Esophagus (tissue), 2 donors: ENCODE data around the gene TTC28. TPM values are rescaled to one million over a fixed set of nuclear protein-coding genes. Genes with fewer than 3 reads are reported as not detected.

Source experiments
- H3K27ac ChIP-seq, 2 donors: one replicate each; pipeline ENCODE4 v1.5.1; 2013; ENCODE audit warnings: low read depth in 2 of 2, mild to moderate bottlenecking in 2 of 2, inconsistent platforms in 1 of 2, low read length in 1 of 2, moderate library complexity in 1 of 2
- H3K27me3 ChIP-seq, 2 donors: one replicate each; pipeline ENCODE4 v1.6.1; 2013; ENCODE audit warnings: low read length in 2 of 2, control low read depth in 1 of 2, mild to moderate bottlenecking in 1 of 2; ENCODE audit not compliant: insufficient read depth in 2 of 2, control insufficient read depth in 1 of 2
- H3K36me3 ChIP-seq, 2 donors: one replicate each; pipeline ENCODE4 v1.6.1; 2013; ENCODE audit warnings: low read length in 1 of 2; ENCODE audit not compliant: control insufficient read depth in 2 of 2, insufficient read depth in 2 of 2
- H3K4me1 ChIP-seq, 2 donors: one replicate each; pipeline ENCODE4 v1.6.1; 2013; ENCODE audit warnings: low read length in 1 of 2; ENCODE audit not compliant: control insufficient read depth in 2 of 2, insufficient read depth in 2 of 2
- H3K4me3 ChIP-seq, 2 donors: one replicate each; pipeline ENCODE4 v1.5.1; 2013; ENCODE audit warnings: low read length in 2 of 2, mild to moderate bottlenecking in 2 of 2, low read depth in 1 of 2, moderate library complexity in 1 of 2
- H3K9me3 ChIP-seq, 2 donors: one replicate each; pipeline ENCODE4 v1.6.1; 2013; ENCODE audit warnings: mild to moderate bottlenecking in 2 of 2, low read depth in 1 of 2, low read length in 1 of 2, moderate library complexity in 1 of 2; ENCODE audit not compliant: control insufficient read depth in 2 of 2, insufficient read depth in 1 of 2
- WGBS, 2 donors: extraction: QIAGEN DNeasy Blood & Tissue Kit; methylation state at CpG; one replicate each; pipeline ENCODE4 v1.1.7; 2013; 5-methylcytosine and 5-hydroxymethylcytosine counted together
- polyA plus RNA-seq, 2 donors: library from polyadenylated mRNA; stranded (reverse); fragments of 200-250 nt; gene quantifications; one replicate each; pipeline ENCODE4 v1.2.3, GENCODE V29; 2013
- donor health status: healthy with polysubstance abuse.
- donor health status: Bipolar disorder and iron deficiency.

The TTC28 gene
- polyA plus RNA-seq, 2 donors, result 1.4 to 2.6 TPM

- Histone ChIP-seq H3K27ac (no peak overlapping the region), H3K27me3 (no peaks in the 10 kb centered on the region), H3K36me3 (no peaks in the 10 kb centered on the region), H3K4me3 (no peak overlapping the region), H3K4me1 (no peaks in the 10 kb centered on the region), H3K9me3 (no peaks in the 10 kb centered on the region)
- 92 to 100% methylated on average over 2 of the region's 2 CpGs for WGBS, 2 donors
These were observed 216.7 kb downstream of the TTC28 start for GRCh38 chr22:28462901-28463300.

- Histone ChIP-seq H3K4me3 (no peak overlapping the region), H3K27ac (no peak overlapping the region), H3K36me3 (no peaks in the 10 kb centered on the region), H3K4me1 (no peaks in the 10 kb centered on the region), H3K9me3 (no peaks in the 10 kb centered on the region), H3K27me3 (no peaks in the 10 kb centered on the region)
- 92 to 95% methylated on average over 1 of the region's 1 CpG for WGBS, 2 donors
These were observed 217.6 kb downstream of the TTC28 start for GRCh38 chr22:28462041-28462440.

- no peak overlapping the region for H3K4me3 ChIP-seq
- H3K36me3 ChIP-seq, result no peaks in the 10 kb centered on the region
- no peaks in the 10 kb centered on the region for H3K9me3 ChIP-seq
- 54 to 63% methylated on average over 1 of the region's 1 CpG for WGBS, 2 donors
- no peaks in the 10 kb centered on the region for H3K4me1 ChIP-seq
- H3K27me3 ChIP-seq, result no peaks in the 10 kb centered on the region
- H3K27ac ChIP-seq, result no peak overlapping the region
These were observed 225.1 kb downstream of the TTC28 start for GRCh38 chr22:28454431-28455064.

- Histone ChIP-seq H3K27me3 (no peaks in the 10 kb centered on the region), H3K4me3 (no peak overlapping the region), H3K36me3 (no peaks in the 10 kb centered on the region), H3K4me1 (no peaks in the 10 kb centered on the region), H3K27ac (no peak overlapping the region), H3K9me3 (no peaks in the 10 kb centered on the region)
- 68 to 80% methylated on average over 1 of the region's 1 CpG for WGBS, 2 donors
These were observed 229.5 kb downstream of the TTC28 start for GRCh38 chr22:28450109-28450508.

- 79 to 80% methylated on average over 1 of the region's 1 CpG for WGBS, 2 donors
- Histone ChIP-seq H3K9me3 (no peaks in the 10 kb centered on the region), H3K27me3 (no peaks in the 10 kb centered on the region), H3K4me1 (no peaks in the 10 kb centered on the region), H3K36me3 (no peaks in the 10 kb centered on the region), H3K27ac (no peak overlapping the region), H3K4me3 (no peak overlapping the region)
These were observed 230.6 kb downstream of the TTC28 start for GRCh38 chr22:28449041-28449440.

- no peaks in the 10 kb centered on the region for H3K4me1 ChIP-seq
- 88 to 92% methylated on average over 1 of the region's 1 CpG for whole genome bisulfite sequencing, 2 donors
- no peaks in the 10 kb centered on the region for H3K36me3 ChIP-seq
- no peaks in the 10 kb centered on the region for H3K9me3 ChIP-seq
- H3K27me3 ChIP-seq, result no peaks in the 10 kb centered on the region
- H3K4me3 ChIP-seq, result no peak overlapping the region
- no peak overlapping the region for H3K27ac ChIP-seq
These were observed 231.0 kb downstream of the TTC28 start for GRCh38 chr22:28448625-28449024.

- H3K27me3 ChIP-seq, result no peaks in the 10 kb centered on the region
- H3K27ac ChIP-seq, result no peak overlapping the region
- no peaks in the 10 kb centered on the region for H3K4me1 ChIP-seq
- H3K9me3 ChIP-seq, result no peaks in the 10 kb centered on the region
- H3K4me3 ChIP-seq, result no peak overlapping the region
- 56 to 57% methylated on average over 5 of the region's 5 CpGs for WGBS, 2 donors
- H3K36me3 ChIP-seq, result no peaks in the 10 kb centered on the region
These were observed 235.0 kb downstream of the TTC28 start for GRCh38 chr22:28444659-28445058.

- Histone ChIP-seq H3K4me3 (peak overlapping the region in 1 of 2 donors; percentile 66), H3K36me3 (no peaks in the 10 kb centered on the region), H3K4me1 (no peaks in the 10 kb centered on the region), H3K9me3 (no peaks in the 10 kb centered on the region), H3K27ac (peak overlapping the region in 1 of 2 donors; percentile 69), H3K27me3 (no peaks in the 10 kb centered on the region)
- WGBS, 2 donors, result 3 to 4% methylated on average over 5 of the region's 5 CpGs
These were observed 236.1 kb downstream of the TTC28 start for GRCh38 chr22:28443526-28443876.

GRCh38 chr22:28442711-28443525 is 236.7 kb downstream of the TTC28 start:
- peak overlapping the region; percentile 48 to 66 for H3K4me3 ChIP-seq
- H3K9me3 ChIP-seq, result no peaks in the 10 kb centered on the region
- WGBS, 2 donors, result 3 to 5% methylated on average over 29 of the region's 29 CpGs
- H3K27me3 ChIP-seq, result no peaks in the 10 kb centered on the region
- peak overlapping the region; percentile 64 to 69 for H3K27ac ChIP-seq
- H3K36me3 ChIP-seq, result no peaks in the 10 kb centered on the region
- no peaks in the 10 kb centered on the region for H3K4me1 ChIP-seq

GRCh38 chr22:28442264-28442710 is 237.4 kb downstream of the TTC28 start:
- Histone ChIP-seq H3K4me1 (no peaks in the 10 kb centered on the region), H3K4me3 (peak overlapping the region; percentile 48 to 66), H3K27me3 (no peaks in the 10 kb centered on the region), H3K27ac (peak overlapping the region; percentile 64 to 69), H3K36me3 (no peaks in the 10 kb centered on the region), H3K9me3 (no peaks in the 10 kb centered on the region)
- 1% methylated on average over 23 of the region's 23 CpGs for WGBS, 2 donors
